OCI-LY7 (cell line): ENCODE results near the gene NSD2. TPM values are rescaled to one million over a fixed set of nuclear protein-coding genes. Genes with fewer than 3 reads are reported as not detected.

Experiments
- BruUV-seq: library from RNA; stranded (reverse); fragments of 400-500 nt; replicated peaks from 2 replicates; lab custom pipeline; 2021; lab: Mats Ljungman, UMichigan
- CTCF ChIA-PET: fragments of 300-600 bp; sonication (Branson Sonifier 250); formaldehyde crosslinking; loops from one replicate; lab custom pipeline; 2022; ENCODE audit warnings: antibody characterized with exemption; ENCODE audit not compliant: unreplicated experiment; lab: Charles Lee
- POLR2A ChIA-PET: fragments of 300-600 bp; sonication (Branson Sonifier 250); formaldehyde crosslinking; loops from one replicate; lab custom pipeline; 2022; ENCODE audit warnings: antibody characterized with exemption; lab: Charles Lee
- DNase-seq: peaks from one replicate; pipeline ENCODE4 v3.0.0-alpha.2; 2015; ENCODE audit warnings: low spot score
- H2AFZ ChIP-seq: fragments of 200-600 bp; sonication (generic), shearing (Covaris generic); 2 replicates; pipeline ENCODE4 v1.6.1; 2014; ENCODE audit warnings: mild to moderate bottlenecking, antibody characterized with exemption, low read length, moderate library complexity
- H3K27ac ChIP-seq: fragments of 200-600 bp; sonication (generic); 2 replicates; pipeline ENCODE4 v1.5.1; 2014; ENCODE audit warnings: mixed run types, low read depth, mild to moderate bottlenecking, moderate library complexity, low read length, inconsistent platforms; ENCODE audit not compliant: poor library complexity, severe bottlenecking
- H3K36me3 ChIP-seq: fragments of 200-600 bp; sonication (generic); 2 replicates; pipeline ENCODE4 v1.6.1; 2014; ENCODE audit warnings: mild to moderate bottlenecking, antibody characterized with exemption, low read length, moderate library complexity, mixed read lengths; ENCODE audit not compliant: insufficient read depth
- H3K4me1 ChIP-seq: fragments of 200-600 bp; sonication (generic); 2 replicates; pipeline ENCODE4 v1.5.1; 2014; ENCODE audit warnings: mild to moderate bottlenecking, low read length; ENCODE audit not compliant: insufficient read depth, poor library complexity, severe bottlenecking
- H3K4me2 ChIP-seq: fragments of 200-600 bp; sonication (generic); 2 replicates; pipeline ENCODE4 v1.6.1; 2014; ENCODE audit warnings: mild to moderate bottlenecking, low read length
- H3K4me3 ChIP-seq: fragments of 200-600 bp; sonication (generic); 2 replicates; pipeline ENCODE4 v1.5.1; 2014; ENCODE audit warnings: mild to moderate bottlenecking, low read depth, low read length; ENCODE audit not compliant: poor library complexity, severe bottlenecking
- H3K79me2 ChIP-seq: fragments of 200-600 bp; sonication (generic); 2 replicates; pipeline ENCODE4 v1.6.1; 2016; ENCODE audit warnings: low read depth, mild to moderate bottlenecking, low read length, moderate library complexity, mixed read lengths; ENCODE audit not compliant: insufficient read depth
- H3K9me2 ChIP-seq: fragments of 200-600 bp; sonication (generic); 2 replicates; pipeline ENCODE4 v1.6.1; 2016; ENCODE audit warnings: mild to moderate bottlenecking, low read length, mixed read lengths; ENCODE audit not compliant: insufficient read depth
- H3K9me3 ChIP-seq: fragments of 200-600 bp; sonication (generic); 2 replicates; pipeline ENCODE4 v1.6.1; 2014; ENCODE audit warnings: mild to moderate bottlenecking, mixed run types, low read length, mixed read lengths
- H4K20me1 ChIP-seq: fragments of 200-600 bp; sonication (generic); 2 replicates; pipeline ENCODE4 v1.6.1; 2014; ENCODE audit warnings: mild to moderate bottlenecking, antibody characterized with exemption, low read length, moderate library complexity, mixed read lengths; ENCODE audit not compliant: insufficient read depth
- CTCF ChIP-seq: fragments of 200-600 bp; sonication (generic); conservative IDR thresholded peaks from 2 replicates; pipeline ENCODE4 v1.5.1; 2014; ENCODE audit warnings: mild to moderate bottlenecking, antibody characterized with exemption, low read length, moderate library complexity, mixed read lengths
- EZH2phosphoT487 ChIP-seq: fragments of 200-600 bp; sonication (generic); IDR thresholded peaks from 2 replicates; pipeline ENCODE4 v1.6.1; 2018; ENCODE audit warnings: low read depth, borderline replicate concordance, mild to moderate bottlenecking, mixed run types, antibody characterized with exemption, low read length, moderate library complexity, mixed read lengths
- intact Hi-C: fragments of 100-400 bp; cut with micrococcal nuclease; formaldehyde crosslinking; loops from one replicate; pipeline ENCODE4 v1.10.0; 2022; ENCODE audit not compliant: unreplicated experiment
- total RNA-seq, 2 experiments: library from RNA; depleted of rRNA in 1 of 2; stranded (reverse); fragments of >200 nt in 1 of 2; shearing (Covaris generic) in 1 of 2; gene quantifications; 2 replicates each; pipeline ENCODE4 v1.2.3, GENCODE V29; 2014 to 2022

Gene NSD2
- total RNA-seq, 2 experiments from 2014 or later, result 169 to 329 TPM

- H3K4me2 ChIP-seq, result no peak overlapping the region
- BruUV-seq, result no TSS peak
- DNase-seq, result no peak
- H3K36me3 ChIP-seq, result peaks cover 96% of the 10 kb centered on the region
- no peaks in the 10 kb centered on the region for H3K9me2 ChIP-seq
- no peak overlapping the region for H2AFZ ChIP-seq
- no peak overlapping the region for H3K27ac ChIP-seq
- no peaks in the 10 kb centered on the region for H4K20me1 ChIP-seq
- POLR2A ChIA-PET, result no interaction called here
- no peaks in the 10 kb centered on the region for H3K79me2 ChIP-seq
- H3K4me1 ChIP-seq, result no peaks in the 10 kb centered on the region
- CTCF ChIA-PET, result no interaction called here
- H3K9me3 ChIP-seq, result no peaks in the 10 kb centered on the region
- intact Hi-C loops, result no loop called here
- TF ChIP-seq CTCF, result no peak
- TF ChIP-seq EZH2phosphoT487, result no peak
- H3K4me3 ChIP-seq, result no peak overlapping the region
Measured at GRCh38 chr4:1985780-1986577, 114.8 kb downstream of the NSD2 start.

GRCh38 chr4:1986578-1987210 is 115.5 kb downstream of the NSD2 start:
- CTCF ChIA-PET, result no interaction called here

More at GRCh38 chr4:1986578-1987210, 115.5 kb downstream of the NSD2 start:
- POLR2A ChIA-PET, result no interaction called here
- TF ChIP-seq EZH2phosphoT487, result no peak
- TF ChIP-seq CTCF, result no peak
- H3K27ac ChIP-seq, result no peak overlapping the region
- H3K4me2 ChIP-seq, result no peak overlapping the region
- H2AFZ ChIP-seq, result no peak overlapping the region
- H3K9me3 ChIP-seq, result no peaks in the 10 kb centered on the region
- no peak overlapping the region for H3K4me3 ChIP-seq
- H3K4me1 ChIP-seq, result no peaks in the 10 kb centered on the region
- no peak for DNase-seq
- peaks cover 95% of the 10 kb centered on the region for H3K36me3 ChIP-seq
- H4K20me1 ChIP-seq, result no peaks in the 10 kb centered on the region
- no peaks in the 10 kb centered on the region for H3K79me2 ChIP-seq
- H3K9me2 ChIP-seq, result no peaks in the 10 kb centered on the region
- no TSS peak for BruUV-seq
- intact Hi-C loops, result no loop called here
